Measurements from ENCODE around the gene MECP2.
"Not testable (repeated sequence)": the region's sequence is repeated elsewhere in the genome, so short reads cannot be mapped to it uniquely, and the experiment has no call there.

The MECP2 gene

GRCh38 chrX:154014429-154015380, 82.8 kb downstream of the MECP2 start:
- DNase-seq: no peak

- DNase-seq: no peak
These were observed 83.7 kb downstream of the MECP2 start for GRCh38 chrX:154013614-154014360.

DNA sequence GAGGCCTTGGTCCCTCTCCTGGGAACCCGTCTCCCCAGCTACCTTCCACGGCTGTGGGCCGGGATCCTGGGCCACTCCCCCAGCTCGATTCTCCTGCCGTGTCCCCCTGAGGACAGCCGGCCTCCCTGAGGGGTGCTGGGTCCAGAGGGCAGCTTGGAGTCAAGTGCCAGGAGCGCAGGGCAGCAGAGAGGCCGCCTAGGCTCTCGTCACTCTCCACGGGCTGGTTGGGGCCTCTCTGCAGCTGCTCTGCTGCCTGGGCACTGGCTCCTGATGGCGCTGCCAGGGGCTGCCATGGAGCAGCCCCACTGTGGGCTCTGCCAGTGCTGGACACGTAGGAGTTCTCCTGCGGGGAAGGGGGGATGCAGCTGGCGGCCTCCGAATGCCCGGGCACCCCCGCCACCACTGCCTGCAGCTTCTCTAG, 84.5 kb downstream of the MECP2 start:
- peak in 1 of 2 donors; percentile 38 for DNase-seq

DNA sequence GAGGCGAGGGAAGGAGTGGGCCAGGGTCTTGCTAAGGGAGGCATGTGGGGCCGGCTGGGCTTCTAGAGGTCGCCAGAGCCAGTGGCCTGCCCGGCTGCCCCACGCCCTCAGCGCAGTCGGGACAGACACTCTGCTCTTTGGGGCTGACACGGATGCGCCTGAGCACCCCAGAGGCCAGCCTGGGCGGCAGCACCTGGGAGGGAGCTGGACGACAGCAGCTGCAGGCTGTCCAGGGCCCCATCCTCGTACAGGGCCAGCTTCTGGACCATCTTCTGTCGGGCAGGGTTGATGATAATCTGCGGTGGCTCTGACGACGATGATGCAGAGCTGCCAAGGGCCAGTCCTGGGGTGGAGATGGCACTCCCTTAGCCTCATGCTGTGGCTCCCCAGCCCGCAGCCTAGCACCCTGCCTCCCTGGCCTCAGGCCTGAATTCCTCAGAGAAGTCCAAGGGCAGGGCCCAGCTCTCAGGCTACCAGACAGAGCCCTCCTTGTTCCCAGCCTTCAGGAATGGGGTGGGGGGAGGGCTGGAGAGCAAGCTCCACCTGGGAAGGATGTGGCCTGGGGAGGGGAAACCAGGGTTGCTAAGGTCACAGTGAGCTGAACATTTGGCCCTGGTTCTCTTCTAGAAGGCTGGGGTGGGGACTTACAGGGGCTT, 85.1 kb downstream of the MECP2 start:
- DNase-seq: peak in 1 of 2 donors; percentile 38

DNA sequence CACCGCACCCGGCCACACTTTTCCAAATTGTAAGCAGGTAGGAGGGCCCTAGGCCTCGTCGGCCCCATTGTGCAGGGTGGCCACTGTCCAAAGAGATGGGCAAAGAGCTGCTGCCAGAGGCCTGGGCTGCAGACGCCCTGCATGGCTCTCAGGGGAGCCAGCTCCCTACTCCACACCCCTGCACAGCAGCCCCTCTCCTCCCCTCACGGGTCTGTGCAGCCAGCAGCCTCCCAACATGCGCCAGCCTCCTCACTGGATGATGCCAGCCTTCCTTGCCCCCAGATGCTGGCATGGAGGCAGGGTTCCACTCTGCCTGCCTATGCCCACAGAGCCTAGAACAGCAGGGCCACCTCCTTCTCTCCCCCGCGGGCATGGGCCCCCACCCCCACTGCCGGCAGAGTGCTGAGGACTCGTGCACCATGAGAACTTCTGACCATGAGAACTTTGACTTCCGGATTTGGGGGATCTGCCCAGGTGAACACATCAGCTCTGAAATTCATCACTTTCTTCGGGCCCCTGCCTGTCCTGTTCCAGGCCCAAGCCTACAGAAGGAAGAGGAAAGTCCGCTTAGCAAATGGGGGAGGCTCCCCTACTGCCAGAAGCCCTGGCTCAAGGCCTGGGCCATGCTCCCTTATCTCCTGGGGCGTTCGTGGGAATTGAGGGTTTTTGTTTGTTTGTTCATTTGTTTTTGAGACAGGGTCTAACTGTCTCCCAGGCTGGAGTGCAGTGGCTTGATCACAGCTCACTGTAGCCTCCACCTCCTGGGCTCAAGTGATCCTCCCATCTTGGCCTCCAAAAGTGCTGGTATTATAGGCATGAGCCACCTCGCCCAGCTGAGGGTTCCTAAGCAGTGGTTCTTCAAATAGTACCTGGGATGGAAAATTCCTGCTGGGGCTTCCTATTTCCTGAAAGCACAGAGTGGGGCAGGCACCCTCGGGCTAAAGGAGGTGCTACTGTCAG, 85.9 kb downstream of the MECP2 start:
- no peak for DNase-seq

GRCh38 chrX:154010330-154011087, 87.0 kb downstream of the MECP2 start:
- DNase-seq: no peak

DNA sequence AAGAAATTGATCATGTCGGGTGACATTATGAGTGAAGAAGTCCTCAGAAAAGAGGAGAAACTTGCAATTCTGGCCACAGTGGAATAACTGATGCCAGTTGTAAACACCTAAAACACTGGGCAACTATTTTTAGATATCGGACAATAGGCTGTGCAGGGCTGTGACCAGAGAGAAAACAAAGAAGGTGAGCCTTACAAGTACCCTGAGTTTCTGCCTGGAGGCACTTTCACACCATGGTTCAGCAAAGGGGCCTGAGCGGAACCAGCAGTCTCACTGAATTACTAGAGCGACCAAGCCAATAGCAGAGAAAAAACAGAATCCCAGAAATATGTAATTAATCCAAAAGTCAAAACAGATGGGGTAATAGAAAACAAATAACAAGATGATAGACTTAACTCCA, 89.0 kb downstream of the MECP2 start:
- no peak for DNase-seq

DNA sequence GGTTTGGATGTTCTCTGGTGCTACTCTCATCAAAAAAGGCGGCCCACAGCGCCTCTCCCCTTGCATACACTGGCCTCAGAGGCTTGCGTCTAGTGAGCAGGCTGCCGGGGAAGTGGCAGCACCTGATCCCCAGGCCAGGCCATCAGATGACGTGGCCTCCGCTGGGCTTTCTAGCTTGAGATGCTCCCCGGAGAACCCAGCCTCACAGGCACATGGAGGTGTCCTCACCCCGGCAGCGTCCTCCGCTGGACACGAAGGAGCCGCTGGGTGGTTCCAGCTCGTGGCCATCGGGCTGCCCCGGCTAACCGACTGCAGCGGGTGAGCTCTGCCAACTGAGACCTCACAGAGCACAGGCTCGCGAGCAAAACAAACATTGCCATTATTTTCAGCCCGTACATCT, 90.6 kb downstream of the MECP2 start:
- no peak for DNase-seq

DNA sequence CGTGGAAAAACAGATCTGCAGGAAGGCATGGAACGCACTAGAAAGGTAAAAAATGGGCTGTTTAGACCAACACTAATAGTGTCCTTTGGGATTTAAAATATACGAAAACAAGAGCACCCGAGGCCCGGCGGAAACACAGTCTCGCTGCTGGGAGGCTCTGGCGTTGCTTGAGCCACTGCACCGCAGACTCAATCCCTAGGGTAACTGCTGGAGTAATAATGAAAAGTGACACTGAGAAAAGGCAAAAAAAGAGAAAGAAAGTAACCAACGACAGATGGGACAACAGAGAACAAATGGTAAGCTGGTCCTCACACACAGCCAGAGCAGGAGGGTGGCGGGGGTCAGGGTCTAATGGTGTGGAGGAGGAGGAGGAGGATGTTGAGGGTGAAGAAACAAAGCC, 93.2 kb downstream of the MECP2 start:
- DNase-seq: no peak

DNA sequence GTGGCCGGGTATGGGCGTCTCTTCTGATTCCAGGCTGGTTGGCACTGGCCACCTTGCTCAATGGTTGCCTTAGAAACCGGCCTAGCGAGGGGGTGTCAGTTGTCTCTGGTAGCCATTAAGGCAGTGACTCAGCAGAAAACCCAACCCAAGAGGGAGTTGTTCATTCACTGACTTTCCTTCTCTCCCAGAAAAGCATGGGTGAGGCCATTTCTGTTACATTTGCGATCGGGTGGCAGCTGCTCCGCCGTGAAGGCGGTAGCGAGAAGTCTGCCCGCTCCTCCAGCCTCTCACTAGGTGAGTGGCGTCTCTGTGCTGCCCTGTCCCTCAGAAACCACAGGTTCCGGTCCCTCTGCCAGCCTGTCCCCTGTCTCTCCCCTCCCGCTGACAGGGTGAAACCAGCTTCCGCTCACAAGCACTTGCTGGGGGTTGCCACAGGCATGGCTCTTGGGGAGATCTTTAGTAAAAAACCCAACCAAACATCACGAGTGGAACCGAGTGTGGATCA, 95.2 kb downstream of the MECP2 start:
- no peak for DNase-seq

GRCh38 chrX:154000051-154000450, 97.5 kb downstream of the MECP2 start:
- DNase-seq: no peak

GRCh38 chrX:153999359-154000037, 98.0 kb downstream of the MECP2 start:
- DNase-seq: no peak

DNA sequence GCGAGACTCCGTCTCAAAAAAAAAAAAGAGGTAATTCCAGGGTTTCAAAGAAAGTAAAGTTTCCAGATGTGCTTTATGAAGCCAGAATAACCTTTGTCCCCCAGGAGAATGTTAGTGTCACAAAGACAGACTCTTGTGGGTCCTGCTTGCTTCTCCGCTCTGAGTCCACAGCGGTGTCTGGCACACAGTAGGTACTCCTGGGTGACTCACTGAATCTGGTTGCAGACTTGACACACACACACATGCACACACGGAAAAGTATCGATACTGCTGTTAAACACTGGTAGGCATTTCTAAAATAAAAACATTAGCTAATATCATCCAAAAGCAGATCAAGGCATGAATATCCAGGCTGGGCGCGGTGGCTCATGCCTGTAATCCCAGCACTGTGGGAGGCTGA, 102.0 kb downstream of the MECP2 start:
- DNase-seq: no peak

DNA sequence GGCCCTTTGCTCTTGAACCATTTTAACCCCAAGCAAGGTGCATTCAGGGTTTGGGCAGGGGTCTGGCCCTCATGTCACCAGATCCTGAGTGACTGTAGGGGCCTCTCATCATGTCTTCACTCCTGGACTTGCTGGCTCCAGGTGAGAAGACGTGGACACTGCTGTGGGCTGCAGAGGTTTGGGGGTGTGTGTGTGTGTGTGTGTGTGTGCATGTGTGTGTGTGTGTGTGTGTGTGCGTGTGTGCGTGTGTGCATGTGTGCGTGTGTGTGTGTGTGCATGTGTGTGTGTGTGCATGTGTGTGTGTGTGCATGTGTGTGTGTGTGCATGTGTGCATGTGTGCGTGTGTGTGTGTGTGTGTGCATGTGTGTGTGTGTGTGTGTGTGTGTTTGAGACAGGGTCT, 103.1 kb downstream of the MECP2 start:
- not testable (repeated sequence) for DNase-seq

GRCh38 chrX:153993978-153994377, 103.5 kb downstream of the MECP2 start:
- DNase-seq: no peak

DNA sequence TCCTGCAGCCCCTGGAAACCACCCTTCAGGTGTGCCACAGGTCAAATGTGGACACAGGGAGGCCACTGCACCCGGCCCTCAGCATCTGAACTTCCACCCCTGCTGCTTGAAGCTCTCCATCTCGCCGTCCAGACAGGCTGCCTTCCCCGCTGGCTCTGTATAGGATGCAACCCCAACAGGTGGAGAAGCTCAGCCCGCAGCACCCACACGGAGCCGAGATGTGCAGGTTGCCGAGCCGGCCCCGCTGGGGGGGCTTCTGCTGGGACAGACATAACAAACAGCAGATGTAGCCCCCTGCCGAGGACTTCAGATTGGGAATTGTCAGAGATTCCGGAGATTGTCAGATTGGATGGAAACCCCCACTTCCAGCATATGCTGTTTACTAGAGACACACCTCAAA, 104.4 kb downstream of the MECP2 start:
- no peak for DNase-seq

DNA sequence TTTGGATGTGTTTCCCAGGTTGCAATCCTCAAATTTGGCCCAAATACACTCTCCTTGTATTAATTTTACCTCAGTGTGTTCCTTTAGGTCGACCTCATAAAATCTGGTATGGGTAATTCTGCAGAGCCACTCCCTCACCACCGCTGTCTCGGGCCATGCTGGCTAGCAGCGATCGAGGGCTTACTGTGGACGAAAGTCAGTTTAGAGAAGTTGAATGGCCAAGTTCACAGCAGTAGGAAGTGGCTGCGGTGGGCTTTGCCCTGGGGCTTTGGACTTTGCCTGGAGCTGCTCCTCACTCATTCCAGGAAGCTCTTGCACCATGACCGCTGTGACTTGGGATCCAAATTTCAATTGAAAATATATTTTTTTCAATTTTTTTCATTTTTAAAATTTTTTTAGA, 105.3 kb downstream of the MECP2 start:
- no peak for DNase-seq

DNA sequence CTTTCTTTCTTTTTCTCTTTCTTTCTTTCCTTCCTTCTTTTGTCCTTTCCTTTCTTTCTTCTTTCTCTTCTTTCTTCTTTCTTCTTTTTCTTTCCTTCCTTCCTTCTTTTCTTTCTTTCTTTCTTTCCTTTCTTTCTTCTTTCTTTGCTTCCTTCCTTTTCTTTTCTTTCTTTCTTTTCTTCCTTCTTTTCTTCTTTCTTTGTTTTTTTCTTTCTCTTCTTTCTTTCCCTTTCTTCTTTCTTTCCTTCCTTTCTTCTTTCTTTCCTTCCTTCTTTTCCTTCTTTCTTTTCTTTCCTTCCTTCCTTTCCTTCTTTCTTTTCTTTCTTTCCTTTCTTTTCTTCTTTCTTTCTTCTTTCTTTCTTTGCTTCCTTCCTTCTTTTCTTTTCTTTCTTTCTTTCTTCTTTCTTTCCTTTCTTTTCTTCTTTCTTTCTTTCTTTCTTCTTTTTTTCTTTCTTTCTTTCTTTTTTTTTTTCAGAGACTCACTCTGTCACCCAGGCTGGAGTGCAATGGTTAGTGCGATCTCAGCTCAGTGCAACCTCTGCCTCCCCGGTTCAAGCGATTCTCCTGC, 106.4 kb downstream of the MECP2 start:
- no peak for DNase-seq

GRCh38 chrX:153989973-153990655, 107.4 kb downstream of the MECP2 start:
- no peak for DNase-seq

DNA sequence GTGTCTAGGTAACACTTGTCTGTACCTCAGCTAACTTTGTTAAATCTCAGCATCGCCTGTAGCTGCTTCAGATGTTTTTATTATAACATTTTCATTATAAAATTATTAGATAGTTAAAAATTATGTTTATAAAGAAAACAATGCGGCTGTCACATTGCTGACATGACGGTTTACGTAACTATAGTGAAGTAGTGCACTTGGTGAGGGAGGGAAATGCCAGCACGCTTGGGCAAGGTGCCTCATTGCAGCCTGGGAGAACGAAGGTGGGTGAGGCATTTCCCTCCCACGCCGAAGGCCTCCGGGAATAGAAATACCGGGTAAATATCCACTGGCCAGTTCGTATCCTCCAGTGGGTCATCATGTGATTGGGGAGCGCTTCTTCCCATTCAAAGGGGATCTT, 109.0 kb downstream of the MECP2 start:
- DNase-seq: no peak

Measured in hippocampal formation (tissue), 2 donors.